GM12891 (cell line): Measurements from ENCODE around the gene ADCY5.

ENCODE experiments used
- POLR2A ChIP-seq: IDR thresholded peaks from 2 replicates; pipeline ENCODE4 v1.6.1; 2011; ENCODE audit warnings: low read depth, low read length, control low read depth
- POU2F2 ChIP-seq: IDR thresholded peaks from 2 replicates; pipeline ENCODE4 v1.6.1; 2011; ENCODE audit warnings: low read depth, mild to moderate bottlenecking, control low read depth, low read length, moderate library complexity

- TF ChIP-seq POLR2A (no peak), POU2F2 (no peak)
These were observed 101.7 kb downstream of the ADCY5 start for GRCh38 chr3:123347205-123347604.
